K562 (cell line): Measurements from ENCODE around the gene C9orf50. TPM values are rescaled to one million over a fixed set of nuclear protein-coding genes. Genes with fewer than 3 reads are reported as not detected.

Experiments
- C11orf30 ChIP-seq: fragments of 450-650 bp; IDR thresholded peaks from 2 replicates; pipeline ENCODE4 v1.6.1; 2016; ENCODE audit warnings: low read depth, mild to moderate bottlenecking
- CBFB ChIP-seq: sonication (generic); formaldehyde crosslinking; IDR thresholded peaks from 2 replicates; pipeline ENCODE4 v1.4.0; 2020; ENCODE audit warnings: mild to moderate bottlenecking, missing genetic modification reagents
- CHD7 ChIP-seq: fragments of 200-600 bp; sonication (generic); IDR thresholded peaks from one replicate; pipeline ENCODE4 v1.6.1; 2012; ENCODE audit warnings: mild to moderate bottlenecking, low read depth, low read length, inconsistent platforms
- DMBX1 ChIP-seq: fragments of 250-450 bp; sonication (Bioruptor Pico); IDR thresholded peaks from 2 replicates; pipeline ENCODE4 v1.8.0; 2022; ENCODE audit warnings: inconsistent platforms, mild to moderate bottlenecking, moderate library complexity, borderline replicate concordance
- GATAD2B ChIP-seq: fragments of 450-650 bp; IDR thresholded peaks from 2 replicates; pipeline ENCODE4 v1.6.1; 2017; ENCODE audit warnings: mild to moderate bottlenecking, borderline replicate concordance
- STAT6 ChIP-seq: sonication (generic); formaldehyde crosslinking; IDR thresholded peaks from 2 replicates; pipeline ENCODE4 v1.8.1; 2023; ENCODE audit warnings: mild to moderate bottlenecking, missing genetic modification reagents
- TSHZ1 ChIP-seq: fragments of 250-450 bp; sonication (Bioruptor Pico); IDR thresholded peaks from 2 replicates; pipeline ENCODE4 v1.4.0; 2020; ENCODE audit warnings: mild to moderate bottlenecking, moderate library complexity
- ZNF239 ChIP-seq: fragments of 250-450 bp; sonication (Bioruptor Pico); IDR thresholded peaks from 2 replicates; pipeline ENCODE4 v1.4.0; 2020; ENCODE audit warnings: mild to moderate bottlenecking
- ZNF695 ChIP-seq: fragments of 450-650 bp; formaldehyde crosslinking; IDR thresholded peaks from 2 replicates; pipeline ENCODE4 v1.4.0; 2020; ENCODE audit warnings: mild to moderate bottlenecking, moderate library complexity
- polyA plus RNA-seq, 8 experiments: library from polyadenylated mRNA; depleted of rRNA in 4 of 8; stranded (reverse) in 5 of 8; unstranded in 3 of 8; fragments of >200 nt; fragmentation: Nextera tagmentation in 2 of 8; fragmentation: Illumina TruSeq in 1 of 8; extraction: Ambion mirVana in 2 of 8; extraction: Trizol in 1 of 8; gene quantifications; 2 replicates each; pipeline versions ENCODE4 v1.2.1 to v1.2.3, GENCODE V29; 2011 to 2014; ENCODE audit warnings: inconsistent platforms in 1 of 8, missing spikeins in 1 of 8
- total RNA-seq, 7 experiments: library from RNA; depleted of rRNA in 6 of 7; stranded (reverse); fragments of >200 nt in 6 of 7; fragmentation: Illumina TruSeq in 2 of 7; extraction: Trizol in 2 of 7; gene quantifications; 2 replicates each; pipeline versions ENCODE4 v1.2.1 to v1.2.3, GENCODE V29; 2011 to 2021; ENCODE audit warnings: low replicate concordance in 1 of 7

The C9orf50 gene
- total and polyA plus RNA-seq, 9 of the 15 experiments (the other 6 are each of a cell fraction or from before 2014, with no cell fraction given), result not detected

GRCh38 chr9:129641750-129642585 lies 21.1 kb upstream of the C9orf50 start, which contains the start of gene ASB6 (continued):
- no peak for TF ChIP-seq TSHZ1 (CRISPR knock-in tag)
- TF ChIP-seq ZNF239 (CRISPR knock-in tag), result no peak; the same call in 1 of the 2 replicates
- peak; percentile 97 for TF ChIP-seq STAT6 (CRISPR knock-in tag)
- no peak; the same call in none of the 2 replicates for TF ChIP-seq CBFB (CRISPR knock-in tag)
- TF ChIP-seq ZNF695, result no peak
- peak; percentile 88 for TF ChIP-seq GATAD2B
- peak; percentile 98 for TF ChIP-seq C11orf30
- TF ChIP-seq DMBX1, result no peak
- no peak for TF ChIP-seq CHD7
